AG10803 (cell line): Measurements from ENCODE around the gene ZNF28.

Experiments
- DNase-seq: peaks from one replicate; pipeline ENCODE4 v3.0.0; 2010; ENCODE audit warnings: low read depth
- H3K4me3 ChIP-seq: 2 replicates; pipeline ENCODE4 v1.5.1; 2011; ENCODE audit warnings: mild to moderate bottlenecking, low read length, control low read depth
- CTCF ChIP-seq: conservative IDR thresholded peaks from 2 replicates; pipeline ENCODE4 v1.5.1; 2011; ENCODE audit warnings: mild to moderate bottlenecking, low read length, control low read depth, inconsistent platforms

Gene ZNF28

GRCh38 chr19:52749780-52750179 is 71.7 kb downstream of the ZNF28 start:
- TF ChIP-seq CTCF, result no peak
- H3K4me3 ChIP-seq, result no peak overlapping the region
- DNase-seq, result no peak

- no peak overlapping the region for H3K4me3 ChIP-seq
- DNase-seq, result peak; percentile 45
- TF ChIP-seq CTCF, result peak; percentile 46
Observed at GRCh38 chr19:52748336-52748950, 73.0 kb downstream of the ZNF28 start.
